ENCODE measurements around the gene BCKDHA. TPM values are rescaled to one million over a fixed set of nuclear protein-coding genes. Genes with fewer than 3 reads are reported as not detected.

The BCKDHA gene
- total and polyA plus RNA-seq, 9 of the 15 experiments (the other 6 are each of a cell fraction or from before 2014, with no cell fraction given): 4.5 to 52.5 (median 14.1) TPM

DNA sequence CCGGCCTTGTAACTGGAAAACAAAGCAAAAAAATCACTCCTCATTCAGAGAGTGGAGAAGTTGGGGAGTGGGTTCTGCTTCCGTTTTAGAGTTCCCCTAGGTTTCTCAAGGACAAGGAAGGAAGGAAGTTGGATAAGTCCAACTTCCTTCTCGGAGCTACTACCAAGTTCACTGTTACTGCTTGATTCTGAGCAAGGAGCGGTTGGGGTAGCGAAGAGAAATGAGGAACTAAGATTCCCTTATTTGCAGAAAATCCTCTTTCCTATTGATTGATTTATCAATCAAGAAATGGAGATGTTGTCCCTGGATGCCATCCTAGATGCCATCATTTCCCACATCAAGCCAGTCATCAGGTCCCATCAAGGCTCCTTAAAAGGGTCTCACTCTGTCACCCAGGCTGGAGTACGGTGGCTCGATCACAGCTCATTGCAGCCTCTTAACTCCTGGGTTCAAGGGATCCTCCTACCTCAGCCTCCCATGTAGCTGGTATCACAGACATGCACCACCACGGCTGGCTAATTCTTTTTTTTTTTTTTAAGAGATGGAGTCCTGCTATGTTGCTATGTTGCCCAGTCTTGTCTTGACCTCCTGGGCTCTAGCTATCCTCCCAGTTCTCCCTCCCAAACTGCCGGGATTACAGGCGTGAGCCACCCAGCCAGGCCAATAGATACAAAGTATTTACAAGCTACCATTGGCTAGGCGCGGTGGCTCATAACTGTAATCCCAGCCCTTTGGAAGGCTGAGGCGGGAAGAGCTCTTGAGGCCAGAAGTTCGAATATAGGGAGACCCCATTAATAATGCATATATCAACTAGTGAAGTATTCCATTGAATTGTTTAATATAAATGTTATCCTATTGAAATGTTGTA lies 32.9 kb upstream of the BCKDHA start (continued):
- no peak for TF ChIP-seq KAT8 (IDR thresholded peaks at IDR 0.05; ENCODE audit: low read depth)
- no peak for TF ChIP-seq HDAC8 (tag; IDR thresholded peaks at IDR 0.05)
- TF ChIP-seq, protein P1, sequence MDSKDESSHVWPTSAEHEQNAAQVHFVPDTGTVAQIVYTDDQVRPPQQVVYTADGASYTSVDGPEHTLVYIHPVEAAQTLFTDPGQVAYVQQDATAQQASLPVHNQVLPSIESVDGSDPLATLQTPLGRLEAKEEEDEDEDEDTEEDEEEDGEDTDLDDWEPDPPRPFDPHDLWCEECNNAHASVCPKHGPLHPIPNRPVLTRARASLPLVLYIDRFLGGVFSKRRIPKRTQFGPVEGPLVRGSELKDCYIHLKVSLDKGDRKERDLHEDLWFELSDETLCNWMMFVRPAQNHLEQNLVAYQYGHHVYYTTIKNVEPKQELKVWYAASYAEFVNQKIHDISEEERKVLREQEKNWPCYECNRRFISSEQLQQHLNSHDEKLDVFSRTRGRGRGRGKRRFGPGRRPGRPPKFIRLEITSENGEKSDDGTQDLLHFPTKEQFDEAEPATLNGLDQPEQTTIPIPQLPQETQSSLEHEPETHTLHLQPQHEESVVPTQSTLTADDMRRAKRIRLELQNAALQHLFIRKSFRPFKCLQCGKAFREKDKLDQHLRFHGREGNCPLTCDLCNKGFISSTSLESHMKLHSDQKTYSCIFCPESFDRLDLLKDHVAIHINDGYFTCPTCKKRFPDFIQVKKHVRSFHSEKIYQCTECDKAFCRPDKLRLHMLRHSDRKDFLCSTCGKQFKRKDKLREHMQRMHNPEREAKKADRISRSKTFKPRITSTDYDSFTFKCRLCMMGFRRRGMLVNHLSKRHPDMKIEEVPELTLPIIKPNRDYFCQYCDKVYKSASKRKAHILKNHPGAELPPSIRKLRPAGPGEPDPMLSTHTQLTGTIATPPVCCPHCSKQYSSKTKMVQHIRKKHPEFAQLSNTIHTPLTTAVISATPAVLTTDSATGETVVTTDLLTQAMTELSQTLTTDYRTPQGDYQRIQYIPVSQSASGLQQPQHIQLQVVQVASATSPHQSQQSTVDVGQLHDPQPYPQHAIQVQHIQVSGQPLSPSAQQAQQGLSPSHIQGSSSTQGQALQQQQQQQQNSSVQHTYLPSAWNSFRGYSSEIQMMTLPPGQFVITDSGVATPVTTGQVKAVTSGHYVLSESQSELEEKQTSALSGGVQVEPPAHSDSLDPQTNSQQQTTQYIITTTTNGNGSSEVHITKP (IDR thresholded peaks at IDR 0.05; ENCODE audit: partially characterized antibody): peak; percentile 83
- no peak for TF ChIP-seq ZBED1 (IDR thresholded peaks at IDR 0.05)
- TF ChIP-seq DDX20 (tag; IDR thresholded peaks at IDR 0.05; ENCODE audit: low read depth): no peak
- no peak for TF ChIP-seq NUFIP1 (IDR thresholded peaks at IDR 0.05; ENCODE audit: partially characterized antibody)
- TF ChIP-seq POLR2H (tag; IDR thresholded peaks at IDR 0.05; ENCODE audit: low read depth): no peak
- TF ChIP-seq ZFX (CRISPR knock-in tag; IDR thresholded peaks at IDR 0.05): no peak; the same call in 1 of the 2 replicates
- TF ChIP-seq PRPF4 (IDR thresholded peaks at IDR 0.05; ENCODE audit: insufficient read depth, low read depth, low read length, poor library complexity, severe bottlenecking): no peak
- no peak for TF ChIP-seq HMG20A (CRISPR knock-in tag; conservative IDR thresholded peaks at IDR 0.05)
- TF ChIP-seq, protein P2, sequence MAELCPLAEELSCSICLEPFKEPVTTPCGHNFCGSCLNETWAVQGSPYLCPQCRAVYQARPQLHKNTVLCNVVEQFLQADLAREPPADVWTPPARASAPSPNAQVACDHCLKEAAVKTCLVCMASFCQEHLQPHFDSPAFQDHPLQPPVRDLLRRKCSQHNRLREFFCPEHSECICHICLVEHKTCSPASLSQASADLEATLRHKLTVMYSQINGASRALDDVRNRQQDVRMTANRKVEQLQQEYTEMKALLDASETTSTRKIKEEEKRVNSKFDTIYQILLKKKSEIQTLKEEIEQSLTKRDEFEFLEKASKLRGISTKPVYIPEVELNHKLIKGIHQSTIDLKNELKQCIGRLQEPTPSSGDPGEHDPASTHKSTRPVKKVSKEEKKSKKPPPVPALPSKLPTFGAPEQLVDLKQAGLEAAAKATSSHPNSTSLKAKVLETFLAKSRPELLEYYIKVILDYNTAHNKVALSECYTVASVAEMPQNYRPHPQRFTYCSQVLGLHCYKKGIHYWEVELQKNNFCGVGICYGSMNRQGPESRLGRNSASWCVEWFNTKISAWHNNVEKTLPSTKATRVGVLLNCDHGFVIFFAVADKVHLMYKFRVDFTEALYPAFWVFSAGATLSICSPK (IDR thresholded peaks at IDR 0.05; ENCODE audit: borderline replicate concordance): no peak
- no peak; the same call in 1 of the 2 replicates for TF ChIP-seq FOXJ2 (tag; IDR thresholded peaks at IDR 0.05)
- no peak for TF ChIP-seq SMAD2 (IDR thresholded peaks at IDR 0.05; ENCODE audit: low read depth, low read length)
- no peak for TF ChIP-seq KDM2B (CRISPR knock-in tag; IDR thresholded peaks at IDR 0.05)
- TF ChIP-seq WHSC1 (IDR thresholded peaks at IDR 0.05; ENCODE audit: low read length): no peak
- TF ChIP-seq ARHGAP35 (IDR thresholded peaks at IDR 0.05; ENCODE audit: partially characterized antibody): no peak
- no peak for TF ChIP-seq PTBP1 (IDR thresholded peaks at IDR 0.05; ENCODE audit: low read depth, low read length)
- TF ChIP-seq ZNF24 (IDR thresholded peaks at IDR 0.05): no peak
- no peak for TF ChIP-seq RNF2 (IDR thresholded peaks at IDR 0.05)
- TF ChIP-seq ZKSCAN1 (IDR thresholded peaks at IDR 0.05; ENCODE audit: low read depth, low read length): no peak
- TF ChIP-seq PURB (CRISPR knock-in tag; IDR thresholded peaks at IDR 0.05; ENCODE audit: low read depth): no peak
- TF ChIP-seq, protein P3, sequence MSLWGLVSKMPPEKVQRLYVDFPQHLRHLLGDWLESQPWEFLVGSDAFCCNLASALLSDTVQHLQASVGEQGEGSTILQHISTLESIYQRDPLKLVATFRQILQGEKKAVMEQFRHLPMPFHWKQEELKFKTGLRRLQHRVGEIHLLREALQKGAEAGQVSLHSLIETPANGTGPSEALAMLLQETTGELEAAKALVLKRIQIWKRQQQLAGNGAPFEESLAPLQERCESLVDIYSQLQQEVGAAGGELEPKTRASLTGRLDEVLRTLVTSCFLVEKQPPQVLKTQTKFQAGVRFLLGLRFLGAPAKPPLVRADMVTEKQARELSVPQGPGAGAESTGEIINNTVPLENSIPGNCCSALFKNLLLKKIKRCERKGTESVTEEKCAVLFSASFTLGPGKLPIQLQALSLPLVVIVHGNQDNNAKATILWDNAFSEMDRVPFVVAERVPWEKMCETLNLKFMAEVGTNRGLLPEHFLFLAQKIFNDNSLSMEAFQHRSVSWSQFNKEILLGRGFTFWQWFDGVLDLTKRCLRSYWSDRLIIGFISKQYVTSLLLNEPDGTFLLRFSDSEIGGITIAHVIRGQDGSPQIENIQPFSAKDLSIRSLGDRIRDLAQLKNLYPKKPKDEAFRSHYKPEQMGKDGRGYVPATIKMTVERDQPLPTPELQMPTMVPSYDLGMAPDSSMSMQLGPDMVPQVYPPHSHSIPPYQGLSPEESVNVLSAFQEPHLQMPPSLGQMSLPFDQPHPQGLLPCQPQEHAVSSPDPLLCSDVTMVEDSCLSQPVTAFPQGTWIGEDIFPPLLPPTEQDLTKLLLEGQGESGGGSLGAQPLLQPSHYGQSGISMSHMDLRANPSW (CRISPR knock-in tag; IDR thresholded peaks at IDR 0.05): no peak

All from K562 (cell line).